GM19397 (cell line): ENCODE data around the gene GPRASP3.
"Not testable (repeated sequence)": the region's sequence is repeated elsewhere in the genome, so short reads cannot be mapped to it uniquely, and the experiment has no call there.

Experiments
- ATAC-seq: cut with Tn5 transposase; IDR thresholded peaks from one replicate; pipeline ENCODE4 v1.9.1; 2021; ENCODE audit warnings: mild to moderate bottlenecking, moderate library complexity; ENCODE audit not compliant: unreplicated experiment

Gene GPRASP3, protein sequence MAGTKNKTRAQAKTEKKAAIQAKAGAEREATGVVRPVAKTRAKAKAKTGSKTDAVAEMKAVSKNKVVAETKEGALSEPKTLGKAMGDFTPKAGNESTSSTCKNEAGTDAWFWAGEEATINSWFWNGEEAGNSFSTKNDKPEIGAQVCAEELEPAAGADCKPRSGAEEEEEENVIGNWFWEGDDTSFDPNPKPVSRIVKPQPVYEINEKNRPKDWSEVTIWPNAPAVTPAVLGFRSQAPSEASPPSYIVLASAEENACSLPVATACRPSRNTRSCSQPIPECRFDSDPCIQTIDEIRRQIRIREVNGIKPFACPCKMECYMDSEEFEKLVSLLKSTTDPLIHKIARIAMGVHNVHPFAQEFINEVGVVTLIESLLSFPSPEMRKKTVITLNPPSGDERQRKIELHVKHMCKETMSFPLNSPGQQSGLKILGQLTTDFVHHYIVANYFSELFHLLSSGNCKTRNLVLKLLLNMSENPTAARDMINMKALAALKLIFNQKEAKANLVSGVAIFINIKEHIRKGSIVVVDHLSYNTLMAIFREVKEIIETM

DNA sequence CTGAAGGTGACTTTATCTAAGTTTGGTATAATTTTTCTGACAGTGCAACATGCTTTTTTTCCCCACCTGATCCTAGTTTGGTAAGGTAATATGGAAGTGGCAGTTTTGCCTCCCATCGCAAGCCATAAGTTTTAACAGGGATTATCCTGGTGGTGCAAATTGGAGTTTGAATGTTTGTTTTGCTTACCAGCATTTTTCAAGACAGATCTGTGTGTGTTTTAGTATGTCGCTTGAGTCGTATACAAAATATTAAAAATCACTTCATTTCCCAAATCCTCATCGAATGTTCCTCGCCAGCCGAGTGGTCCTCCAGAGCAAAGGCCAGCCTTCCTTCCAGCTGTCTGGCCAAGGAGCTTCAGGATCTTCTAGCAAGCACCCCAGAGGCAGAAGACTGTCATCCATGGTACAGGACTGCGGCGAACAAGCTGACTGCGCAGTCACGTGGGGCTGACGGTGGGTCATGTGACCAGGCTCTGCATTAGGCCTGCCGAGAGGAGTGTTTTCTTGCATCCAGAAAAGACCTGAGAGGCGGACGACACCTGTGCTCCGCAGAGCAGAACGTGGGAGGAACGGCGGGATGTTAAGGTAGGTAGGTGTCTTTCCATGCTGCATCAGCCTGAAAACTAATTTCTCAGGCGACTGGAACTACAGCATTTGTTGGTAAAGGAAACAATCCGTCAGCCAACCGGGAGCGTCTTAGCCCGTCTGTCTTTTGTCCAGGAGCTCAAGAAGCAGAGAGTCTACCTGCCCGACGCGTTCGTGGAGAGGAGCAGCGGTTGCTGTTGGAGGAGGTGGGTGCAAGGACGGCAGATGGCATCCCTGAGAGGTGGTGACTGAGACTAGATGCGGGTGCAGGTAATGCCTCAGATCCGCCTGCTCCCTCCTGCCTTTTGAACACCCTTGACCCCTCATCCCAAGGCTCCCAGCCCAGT lies at the start of gene GPRASP3:
Gene GPRASP3, plus strand, starts transcription at position 507 of the 932 bp plus-strand sequence. CDS start 28,253 bp downstream, outside the sequence.
- no peak for ATAC-seq

DNA sequence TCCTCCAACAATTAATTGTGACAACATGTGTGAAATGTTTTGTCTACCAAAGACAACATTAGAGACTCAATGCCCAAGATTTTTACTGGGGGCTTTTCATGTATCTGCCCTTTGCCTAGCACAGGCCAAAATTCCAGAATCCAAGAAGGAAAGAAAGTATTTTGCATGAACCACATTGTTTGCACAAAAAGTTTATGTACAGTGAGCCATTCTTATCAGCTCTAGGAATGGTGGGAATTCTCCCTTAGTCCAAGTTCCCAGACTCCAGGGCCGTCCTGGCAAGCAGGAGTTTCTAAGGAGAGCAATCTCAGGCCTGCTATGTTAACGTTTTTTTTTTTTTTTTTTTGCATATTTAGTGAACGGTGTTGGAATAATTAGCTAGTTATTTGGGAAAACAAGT lies 47.7 kb upstream of the GPRASP3 start:
- ATAC-seq: no peak

DNA sequence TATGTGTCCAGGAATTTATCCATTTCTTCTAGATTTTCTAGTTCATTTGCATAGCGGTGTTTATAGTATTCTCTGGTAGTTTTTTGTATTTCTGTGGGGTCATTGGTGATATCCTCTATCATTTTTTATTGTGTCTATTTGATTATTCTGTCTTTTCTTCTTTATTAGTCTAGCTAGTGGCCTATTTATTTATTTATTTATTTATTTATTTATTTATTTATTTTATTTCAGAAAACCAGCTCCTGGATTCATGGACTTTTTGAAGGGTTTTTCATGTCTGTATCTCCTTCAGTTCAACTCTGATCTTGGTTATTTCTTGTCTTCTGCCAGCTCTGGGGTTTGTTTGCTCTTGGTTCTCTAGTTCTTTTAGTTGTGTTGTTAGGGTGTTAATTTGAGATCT lies 43.1 kb upstream of the GPRASP3 start:
- not testable (repeated sequence) for ATAC-seq

DNA sequence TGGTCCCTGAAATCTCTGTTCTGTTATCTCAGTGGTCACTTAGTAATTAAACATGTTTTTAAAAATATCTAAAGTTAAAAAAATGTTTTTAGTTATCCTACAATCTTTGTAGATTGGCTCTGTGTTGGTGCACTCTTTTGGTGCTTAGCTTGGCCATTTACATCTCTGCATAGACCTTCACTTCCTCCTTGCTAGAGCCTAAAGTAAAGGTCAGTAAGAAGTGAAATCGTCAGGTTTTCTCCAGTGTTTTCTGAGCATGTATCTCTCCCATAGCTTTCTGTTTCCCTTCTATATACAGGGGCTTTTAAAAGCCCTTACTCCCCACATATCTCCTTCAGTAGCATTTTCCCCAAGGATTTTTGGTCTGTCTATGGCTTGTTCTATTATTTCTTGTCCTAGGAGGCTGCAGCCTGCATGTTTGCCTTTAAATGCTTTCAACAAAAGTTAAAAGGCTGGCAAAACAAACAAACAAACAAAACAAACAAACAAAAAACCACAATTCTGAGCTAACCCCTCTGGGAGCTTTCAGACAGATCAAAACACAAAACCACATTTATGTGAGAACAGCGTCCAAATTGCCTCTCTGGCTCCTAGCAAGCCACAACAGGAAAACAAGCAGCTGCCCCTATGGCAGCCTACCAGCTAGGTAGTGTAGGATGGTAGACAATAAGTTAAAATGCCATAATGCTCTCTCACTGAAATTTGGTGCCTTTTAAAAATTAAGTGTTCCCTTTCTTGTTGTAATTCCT lies 35.6 kb upstream of the GPRASP3 start:
- ATAC-seq: no peak

DNA sequence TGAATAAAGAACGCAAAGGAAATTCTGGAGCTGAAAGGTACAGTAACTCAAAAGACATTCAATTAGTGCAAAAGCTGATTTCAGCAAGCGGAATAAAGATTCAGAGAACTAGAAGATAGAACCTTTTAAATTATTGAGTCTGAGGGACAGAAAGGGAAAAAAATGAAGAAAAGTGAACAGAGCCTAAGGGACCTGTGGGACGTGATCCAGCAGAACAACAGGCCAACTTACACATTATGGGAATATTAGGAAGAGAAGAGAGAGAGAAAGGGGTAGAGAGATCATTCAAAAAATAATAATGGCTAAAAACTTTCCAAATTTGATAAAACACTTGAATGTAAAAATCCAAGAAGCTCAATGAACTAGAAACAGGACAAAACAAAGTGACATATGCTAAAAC lies 25.8 kb upstream of the GPRASP3 start:
- no peak for ATAC-seq

DNA sequence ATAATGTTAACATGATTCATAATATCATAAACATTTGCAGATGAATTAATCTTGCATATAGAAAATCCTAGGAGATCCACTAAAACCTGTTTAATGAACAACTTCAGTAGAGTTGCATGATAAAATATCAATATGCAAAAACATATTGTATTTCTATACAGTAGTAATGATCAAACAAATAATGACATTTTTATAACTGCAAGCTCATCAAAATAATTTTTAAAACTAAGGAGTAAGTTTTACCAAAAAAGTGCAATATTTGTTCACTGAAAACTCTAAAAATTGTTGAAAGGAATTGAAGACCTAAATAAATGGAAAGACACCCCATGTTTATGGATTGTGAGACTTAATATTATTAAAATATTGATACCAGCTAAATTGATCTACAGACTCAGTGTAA lies 24.2 kb upstream of the GPRASP3 start:
- no peak for ATAC-seq

DNA sequence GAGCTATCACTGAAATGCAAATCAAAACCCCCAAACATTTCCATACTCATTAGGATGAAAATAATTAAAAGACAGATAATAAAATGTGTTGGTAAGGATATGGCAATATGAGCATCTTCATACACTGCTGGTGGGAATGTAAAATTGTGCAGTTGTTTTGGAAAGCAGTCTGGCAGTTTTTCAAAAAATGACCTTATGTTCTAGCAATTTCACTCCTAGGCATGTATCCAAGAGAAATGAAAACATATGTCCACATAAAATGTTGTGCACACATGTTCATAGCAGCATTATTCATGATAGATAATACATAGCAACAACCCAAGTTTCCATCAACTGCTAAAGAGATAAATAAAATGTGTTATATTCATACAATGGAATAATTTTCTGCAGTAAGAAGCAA lies 23.0 kb upstream of the GPRASP3 start:
- no peak for ATAC-seq

DNA sequence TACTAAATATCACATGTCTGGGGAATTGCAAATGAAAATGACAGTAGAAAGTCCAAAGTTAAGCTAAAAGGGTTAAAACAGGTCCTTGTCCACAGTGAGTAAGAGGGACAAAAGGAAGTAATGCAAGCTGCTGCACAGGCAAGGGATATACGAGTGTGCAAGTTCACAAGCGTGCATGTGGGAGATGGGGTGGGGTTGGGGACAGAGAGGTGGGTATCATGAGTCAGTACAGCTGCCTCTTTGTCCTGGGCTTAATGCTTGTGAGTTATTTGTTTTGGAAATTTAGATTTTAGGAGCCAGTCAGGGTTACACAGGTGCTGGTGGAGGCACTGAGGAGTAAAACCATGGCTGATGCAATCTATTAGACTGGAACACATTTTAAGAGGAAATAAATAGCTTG lies 11.6 kb upstream of the GPRASP3 start:
- ATAC-seq: no peak

DNA sequence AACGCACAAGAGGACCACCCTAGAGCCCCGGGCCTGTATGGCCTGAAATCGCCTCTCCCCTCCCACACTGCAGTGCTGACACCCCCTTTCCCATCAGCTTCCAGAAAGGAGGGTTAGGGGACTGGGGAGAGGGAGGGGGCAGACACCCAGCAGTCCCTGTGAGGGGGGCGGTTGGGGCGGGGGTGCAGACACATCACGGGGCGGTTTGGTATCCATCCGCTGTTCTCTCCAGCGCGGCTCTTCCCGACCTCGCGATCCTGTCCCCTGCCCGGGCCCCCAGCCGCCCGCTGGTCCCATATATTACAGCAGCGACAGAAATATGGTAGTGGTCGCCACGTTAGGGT lies 8.7 kb upstream of the GPRASP3 start:
- no peak for ATAC-seq

DNA sequence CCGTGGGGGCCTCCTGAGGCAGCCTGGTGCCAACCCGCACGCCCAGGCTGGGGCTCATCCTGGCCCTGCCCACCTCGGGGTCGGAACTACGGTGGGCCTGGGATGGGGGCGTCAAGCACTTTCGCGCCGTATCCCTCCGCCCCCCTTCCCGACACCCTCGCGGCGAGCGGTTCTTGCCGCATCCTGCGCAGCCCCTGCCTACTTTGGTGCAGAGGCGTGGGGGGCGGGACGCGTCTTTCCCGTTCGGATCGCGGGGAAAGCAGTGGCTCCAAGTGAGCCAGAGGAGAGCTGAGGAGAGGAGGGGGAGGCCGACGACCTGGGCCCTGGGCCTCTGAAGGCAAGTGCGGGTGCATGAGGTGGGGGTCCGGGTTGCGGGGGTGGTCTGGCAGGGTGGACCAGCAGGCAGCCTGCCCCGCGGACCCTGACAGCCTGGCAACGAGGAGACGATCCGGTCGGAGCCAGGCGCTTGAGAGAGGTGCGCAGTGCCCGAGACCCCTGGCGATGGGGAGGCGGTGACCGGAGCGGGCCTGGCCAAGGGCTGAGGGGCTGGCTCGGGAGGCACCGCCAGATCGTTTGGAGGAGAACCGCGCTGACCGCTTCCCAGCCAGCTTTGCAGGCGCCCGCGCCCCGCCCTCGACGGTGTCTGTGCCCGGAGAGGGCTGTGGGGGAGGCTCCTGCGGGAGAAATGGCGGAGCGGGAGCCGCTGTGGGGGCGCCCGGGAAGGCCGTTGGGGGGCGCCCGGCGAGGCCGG lies 8.2 kb upstream of the GPRASP3 start, which contains the start of gene GPRASP2:
Gene GPRASP2, plus strand, starts transcription at position 233 of the 751 bp plus-strand sequence. CDS start 2,422 bp downstream, outside the sequence.
- ATAC-seq: no peak

DNA sequence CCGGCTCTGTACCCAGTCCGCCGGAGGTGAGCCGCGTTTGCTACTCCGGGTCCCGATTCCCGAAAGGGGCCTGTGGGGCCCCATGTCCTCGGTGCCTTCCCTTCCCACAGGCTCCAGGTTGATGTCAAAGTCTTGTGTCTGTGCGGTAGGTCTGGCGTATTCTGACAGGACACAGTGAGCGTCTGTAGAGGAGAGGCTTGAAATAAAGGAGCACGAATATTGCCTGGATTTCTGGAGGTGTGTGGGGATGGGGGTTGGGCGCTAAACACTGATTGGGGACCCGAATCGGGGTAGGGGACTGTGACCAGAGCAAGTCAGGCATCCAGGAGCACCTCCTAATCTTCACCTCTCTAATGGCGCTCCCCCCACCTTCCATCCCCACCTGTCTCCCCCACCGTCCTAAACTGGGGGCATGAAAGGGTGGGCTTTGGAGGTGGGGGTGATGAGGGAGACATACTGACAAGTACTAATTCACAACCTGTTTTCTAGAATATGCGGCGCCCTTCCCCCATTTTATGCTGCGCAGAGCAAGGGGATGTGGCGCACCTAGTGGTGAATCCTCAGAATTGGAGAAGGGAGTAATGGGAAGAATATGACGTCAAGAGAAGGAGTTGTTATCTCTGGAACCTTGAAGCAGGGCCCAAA lies 7.4 kb upstream of the GPRASP3 start:
- no peak for ATAC-seq

DNA sequence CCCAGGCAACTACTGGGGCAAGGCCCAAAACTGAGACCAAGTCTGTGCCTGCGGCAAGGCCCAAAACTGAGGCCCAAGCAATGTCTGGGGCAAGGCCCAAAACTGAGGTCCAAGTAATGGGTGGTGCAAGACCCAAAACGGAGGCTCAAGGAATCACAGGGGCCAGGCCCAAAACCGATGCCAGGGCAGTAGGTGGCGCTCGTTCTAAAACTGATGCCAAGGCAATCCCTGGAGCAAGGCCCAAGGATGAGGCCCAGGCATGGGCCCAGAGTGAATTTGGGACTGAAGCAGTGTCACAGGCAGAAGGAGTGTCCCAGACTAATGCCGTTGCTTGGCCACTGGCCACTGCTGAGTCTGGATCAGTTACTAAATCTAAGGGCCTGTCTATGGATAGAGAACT lies 5.5 kb upstream of the GPRASP3 start:
- ATAC-seq: no peak

DNA sequence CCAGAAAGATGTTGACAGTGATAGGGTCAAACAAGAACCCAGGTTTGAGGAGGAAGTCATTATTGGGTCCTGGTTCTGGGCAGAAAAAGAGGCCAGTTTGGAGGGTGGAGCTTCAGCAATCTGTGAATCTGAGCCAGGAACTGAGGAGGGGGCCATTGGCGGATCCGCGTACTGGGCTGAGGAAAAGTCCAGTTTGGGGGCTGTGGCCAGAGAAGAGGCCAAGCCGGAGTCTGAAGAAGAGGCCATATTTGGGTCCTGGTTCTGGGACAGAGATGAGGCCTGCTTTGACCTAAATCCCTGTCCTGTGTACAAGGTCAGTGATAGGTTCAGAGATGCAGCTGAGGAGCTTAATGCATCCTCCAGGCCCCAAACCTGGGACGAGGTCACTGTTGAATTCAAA lies 4.6 kb upstream of the GPRASP3 start:
- ATAC-seq: no peak

DNA sequence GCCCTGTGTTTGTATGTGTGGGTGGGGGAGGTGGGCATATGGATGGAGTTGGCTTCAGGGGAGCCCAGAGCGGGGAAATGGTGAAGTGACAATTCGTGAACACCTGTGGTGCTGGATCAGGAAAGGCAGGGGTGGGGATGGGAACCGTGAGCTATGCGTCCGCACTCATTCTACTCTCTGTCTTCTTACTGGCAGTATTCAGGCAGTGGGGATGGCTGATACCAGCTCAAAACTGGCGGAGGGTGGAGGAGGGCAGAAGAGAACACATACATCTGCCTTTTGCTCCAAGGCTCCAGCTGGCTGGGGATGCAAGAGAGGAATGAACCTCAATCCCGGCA lies 595 bp downstream of the GPRASP3 start:
- not testable (repeated sequence) for ATAC-seq

DNA sequence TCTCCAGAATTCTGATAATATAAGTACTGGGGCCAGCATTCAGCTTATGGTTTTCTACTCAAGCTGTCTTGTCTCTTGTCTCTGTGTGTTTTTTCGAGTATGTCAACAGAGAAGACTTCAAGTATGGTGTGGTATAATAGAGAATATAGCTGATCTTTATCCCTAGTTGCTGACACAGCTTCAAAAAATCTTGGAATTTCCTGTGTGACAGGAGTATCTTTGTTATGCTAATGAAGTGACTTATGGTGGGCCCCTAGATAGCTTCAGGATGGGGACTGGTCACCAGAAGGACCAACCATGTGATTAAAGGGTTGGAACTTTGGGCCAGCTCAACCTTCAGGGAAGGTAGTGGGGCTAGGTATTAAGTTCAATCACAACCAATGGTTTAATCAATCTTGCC lies 2.9 kb downstream of the GPRASP3 start:
- ATAC-seq: no peak

DNA sequence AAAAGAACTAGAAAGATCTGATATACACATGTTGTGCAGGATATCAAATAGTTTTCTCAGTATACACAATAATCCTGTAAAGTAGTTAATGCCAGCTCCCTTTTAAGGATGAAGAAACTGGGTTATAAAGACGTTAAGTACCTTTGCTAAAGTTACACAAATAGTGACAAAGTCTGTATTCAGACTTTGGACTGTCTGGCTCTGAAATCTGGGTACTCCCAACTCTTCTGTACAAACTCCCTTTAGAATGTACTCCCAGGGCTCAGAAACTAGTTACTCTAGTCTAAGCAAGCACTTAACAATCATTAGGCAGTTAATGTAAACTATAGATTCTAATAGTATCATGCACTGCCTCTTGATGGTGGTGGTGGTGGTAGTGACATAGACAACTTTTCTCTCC lies 7.2 kb downstream of the GPRASP3 start:
- no peak for ATAC-seq

DNA sequence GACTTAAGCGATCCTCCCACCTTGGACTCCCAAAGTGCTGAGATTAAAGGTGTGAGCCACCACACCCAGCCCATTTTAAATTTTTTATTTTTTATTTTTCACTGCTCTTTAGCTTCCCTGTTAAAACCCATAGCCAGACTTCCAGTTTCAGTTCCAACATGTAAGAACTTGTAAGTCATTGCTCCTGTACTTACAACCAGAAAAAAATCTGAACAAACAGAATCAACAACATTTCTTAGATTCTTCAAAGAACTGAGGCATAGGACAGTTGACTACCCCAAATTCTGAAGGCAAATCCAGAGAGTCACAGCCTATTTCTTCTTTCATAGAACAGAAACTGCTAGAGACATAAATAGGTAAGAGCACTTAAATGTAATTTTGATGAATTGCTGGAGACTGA lies 8.1 kb downstream of the GPRASP3 start:
- no peak for ATAC-seq

DNA sequence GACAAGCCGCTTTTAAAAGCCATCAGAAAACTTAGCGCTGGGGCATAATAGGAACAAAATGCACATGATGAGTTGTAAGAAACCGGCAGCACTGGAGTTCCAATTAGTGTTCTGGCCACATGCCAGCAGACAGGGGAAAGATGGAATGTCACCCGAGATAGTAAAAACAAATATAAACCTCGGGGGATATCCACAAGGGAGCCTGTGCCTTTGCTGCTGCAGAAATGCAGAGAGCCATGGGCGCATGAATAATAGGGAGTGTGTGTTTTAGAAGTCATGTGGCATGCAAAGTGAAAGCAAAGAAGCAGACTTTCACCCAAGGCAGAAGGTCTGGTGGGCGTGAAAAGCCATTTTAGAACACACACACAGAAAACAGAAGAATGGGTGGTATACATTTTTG lies 19.1 kb downstream of the GPRASP3 start:
- no peak for ATAC-seq

DNA sequence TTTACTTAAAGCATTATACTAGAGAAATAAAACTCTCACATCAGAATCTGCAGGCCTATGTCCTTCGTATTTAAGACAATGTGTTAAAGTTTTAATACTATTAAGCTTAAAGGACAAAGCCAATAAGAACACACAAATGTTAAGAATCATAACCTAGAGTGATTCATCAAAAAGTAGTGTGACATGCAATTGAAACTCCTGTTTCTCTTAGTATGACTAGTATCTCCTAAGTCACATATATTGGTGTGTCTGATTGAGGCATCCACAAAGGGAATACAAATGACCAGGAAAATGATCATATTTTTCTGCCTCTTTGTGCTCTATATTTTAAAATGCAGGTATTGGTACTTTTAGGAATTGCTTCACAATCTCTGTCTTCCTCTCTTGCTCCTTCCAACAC lies 23.8 kb downstream of the GPRASP3 start:
- ATAC-seq: no peak

DNA sequence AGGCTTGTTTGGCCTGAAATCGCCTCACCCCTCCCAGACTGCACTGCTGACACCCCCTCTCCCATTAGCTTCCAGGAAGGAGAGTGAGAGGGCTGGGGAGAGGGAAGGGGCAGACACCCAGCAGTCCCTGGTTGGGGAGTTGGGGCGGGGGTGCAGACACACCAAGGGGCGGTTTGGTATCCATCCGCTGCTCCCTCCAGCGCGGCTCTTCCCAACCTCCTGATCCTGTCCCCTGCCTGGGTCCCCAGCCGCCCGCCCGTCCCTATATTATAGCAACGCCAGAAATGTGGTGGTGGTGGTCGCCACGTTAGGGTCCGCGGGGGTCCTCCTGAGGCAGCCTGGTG lies 24.9 kb downstream of the GPRASP3 start:
- ATAC-seq: no peak
